Gastroesophageal sphincter (tissue), 4 donors: ENCODE data around the gene FOXD2. TPM values are rescaled to one million over a fixed set of nuclear protein-coding genes. Genes with fewer than 3 reads are reported as not detected.

ENCODE experiments used
- ATAC-seq: fragments of 150-250 bp; one replicate; pipeline ENCODE4 v1.9.1; 2016; ENCODE audit warnings: mild to moderate bottlenecking, moderate library complexity
- H3K27ac ChIP-seq, 4 donors: fragments of 200-600 bp; sonication (generic) in 3 of 4; 1 replicate in 3 of 4; 2 replicates in 1 of 4; pipeline ENCODE4 v1.5.1; 2016 to 2019
- H3K27me3 ChIP-seq: fragments of 200-600 bp; sonication (generic); one replicate; pipeline ENCODE4 v1.5.1; 2019
- H3K36me3 ChIP-seq, 2 donors: fragments of 200-600 bp; sonication (generic); one replicate each; pipeline ENCODE4 v1.5.1; 2019; ENCODE audit warnings: control low read depth in 1 of 2
- H3K4me1 ChIP-seq, 3 donors: fragments of 200-600 bp; sonication (generic); 1 replicate in 2 of 3; 2 replicates in 1 of 3; pipeline ENCODE4 v1.5.1; 2016 to 2019; ENCODE audit warnings: control low read depth in 2 of 3
- H3K4me3 ChIP-seq, 2 donors: fragments of 200-600 bp; sonication (generic); one replicate each; pipeline ENCODE4 v1.5.1; 2019; ENCODE audit warnings: mild to moderate bottlenecking in 1 of 2, moderate library complexity in 1 of 2
- H3K9me3 ChIP-seq, 3 donors: fragments of 200-600 bp; sonication (generic); one replicate each; pipeline ENCODE4 v1.5.1; 2017 to 2019; ENCODE audit warnings: control low read depth in 2 of 3
- EP300 ChIP-seq: sonication (generic); formaldehyde crosslinking; IDR thresholded peaks from one replicate; pipeline ENCODE4 v1.6.1; 2017; ENCODE audit warnings: antibody characterized with exemption, mild to moderate bottlenecking
- POLR2A ChIP-seq, 2 donors: fragments of 450-650 bp; IDR thresholded peaks; one replicate each; pipeline ENCODE4 v1.6.1; 2017; ENCODE audit warnings: antibody characterized with exemption in 2 of 2, mild to moderate bottlenecking in 2 of 2, moderate library complexity in 1 of 2
- POLR2AphosphoS5 ChIP-seq: sonication (generic); formaldehyde crosslinking; IDR thresholded peaks from one replicate; pipeline ENCODE4 v1.6.1; 2017; ENCODE audit warnings: antibody characterized with exemption
- WGBS, 2 donors: methylation state at CpG; one replicate each; pipeline ENCODE4 v1.1.5; 2018; ENCODE audit warnings: low coverage in 1 of 2; 5-methylcytosine and 5-hydroxymethylcytosine counted together
- total RNA-seq, 4 donors: library from RNA; depleted of rRNA; stranded (reverse); fragments of >200 nt; gene quantifications; one replicate each; pipeline ENCODE4 v1.1.0, GENCODE V29; 2016
- TF ChIP-seq, protein P1 (sequence below), 4 experiments: fragments of 200-600 bp in 2 of 4; fragments of 450-650 bp in 2 of 4; sonication (generic) in 1 of 4; IDR thresholded peaks; one replicate each; pipeline ENCODE4 v1.5.1; 2017 to 2019; ENCODE audit warnings: antibody characterized with exemption in 4 of 4, mild to moderate bottlenecking in 2 of 4, moderate library complexity in 2 of 4

Gene FOXD2
- total RNA-seq, 4 donors from 2014 or later, result 0.04 to 0.81 (median 0.57) TPM

- 71 to 90% methylated on average over 4 to 7 of the region's 7 CpGs for WGBS, 2 donors
- Histone ChIP-seq H3K4me3 (no peak overlapping the region), H3K27me3 (peaks cover 44% of the 10 kb centered on the region), H3K9me3 (no peaks in the 10 kb centered on the region), H3K27ac (no peak overlapping the region), H3K36me3 (no peaks in the 10 kb centered on the region), H3K4me1 (no peaks in the 10 kb centered on the region)
- no peak for ATAC-seq
- TF ChIP-seq POLR2A (IDR thresholded peaks at IDR 0.05) (no peak), EP300 (no peak), POLR2AphosphoS5 (no peak)
- TF ChIP-seq, protein P1, sequence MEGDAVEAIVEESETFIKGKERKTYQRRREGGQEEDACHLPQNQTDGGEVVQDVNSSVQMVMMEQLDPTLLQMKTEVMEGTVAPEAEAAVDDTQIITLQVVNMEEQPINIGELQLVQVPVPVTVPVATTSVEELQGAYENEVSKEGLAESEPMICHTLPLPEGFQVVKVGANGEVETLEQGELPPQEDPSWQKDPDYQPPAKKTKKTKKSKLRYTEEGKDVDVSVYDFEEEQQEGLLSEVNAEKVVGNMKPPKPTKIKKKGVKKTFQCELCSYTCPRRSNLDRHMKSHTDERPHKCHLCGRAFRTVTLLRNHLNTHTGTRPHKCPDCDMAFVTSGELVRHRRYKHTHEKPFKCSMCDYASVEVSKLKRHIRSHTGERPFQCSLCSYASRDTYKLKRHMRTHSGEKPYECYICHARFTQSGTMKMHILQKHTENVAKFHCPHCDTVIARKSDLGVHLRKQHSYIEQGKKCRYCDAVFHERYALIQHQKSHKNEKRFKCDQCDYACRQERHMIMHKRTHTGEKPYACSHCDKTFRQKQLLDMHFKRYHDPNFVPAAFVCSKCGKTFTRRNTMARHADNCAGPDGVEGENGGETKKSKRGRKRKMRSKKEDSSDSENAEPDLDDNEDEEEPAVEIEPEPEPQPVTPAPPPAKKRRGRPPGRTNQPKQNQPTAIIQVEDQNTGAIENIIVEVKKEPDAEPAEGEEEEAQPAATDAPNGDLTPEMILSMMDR (IDR thresholded peaks at IDR 0.05), result no peak
These were observed 32.1 kb downstream of the FOXD2 start for GRCh38 chr1:47469910-47470309.

GRCh38 chr1:47471163-47471562 is 33.3 kb downstream of the FOXD2 start:
- Histone ChIP-seq H3K4me3 (no peak overlapping the region), H3K4me1 (no peaks in the 10 kb centered on the region), H3K36me3 (no peaks in the 10 kb centered on the region), H3K9me3 (no peaks in the 10 kb centered on the region), H3K27me3 (peaks cover 39% of the 10 kb centered on the region), H3K27ac (no peak overlapping the region)
- TF ChIP-seq, protein P1 (IDR thresholded peaks at IDR 0.05), result no peak
- no peak for TF ChIP-seq EP300
- TF ChIP-seq POLR2AphosphoS5, result no peak
- TF ChIP-seq POLR2A (IDR thresholded peaks at IDR 0.05), result no peak
- WGBS, 2 donors, result 68 to 75% methylated on average over 2 to 3 of the region's 5 CpGs
- peak; percentile 83 for ATAC-seq

DNA sequence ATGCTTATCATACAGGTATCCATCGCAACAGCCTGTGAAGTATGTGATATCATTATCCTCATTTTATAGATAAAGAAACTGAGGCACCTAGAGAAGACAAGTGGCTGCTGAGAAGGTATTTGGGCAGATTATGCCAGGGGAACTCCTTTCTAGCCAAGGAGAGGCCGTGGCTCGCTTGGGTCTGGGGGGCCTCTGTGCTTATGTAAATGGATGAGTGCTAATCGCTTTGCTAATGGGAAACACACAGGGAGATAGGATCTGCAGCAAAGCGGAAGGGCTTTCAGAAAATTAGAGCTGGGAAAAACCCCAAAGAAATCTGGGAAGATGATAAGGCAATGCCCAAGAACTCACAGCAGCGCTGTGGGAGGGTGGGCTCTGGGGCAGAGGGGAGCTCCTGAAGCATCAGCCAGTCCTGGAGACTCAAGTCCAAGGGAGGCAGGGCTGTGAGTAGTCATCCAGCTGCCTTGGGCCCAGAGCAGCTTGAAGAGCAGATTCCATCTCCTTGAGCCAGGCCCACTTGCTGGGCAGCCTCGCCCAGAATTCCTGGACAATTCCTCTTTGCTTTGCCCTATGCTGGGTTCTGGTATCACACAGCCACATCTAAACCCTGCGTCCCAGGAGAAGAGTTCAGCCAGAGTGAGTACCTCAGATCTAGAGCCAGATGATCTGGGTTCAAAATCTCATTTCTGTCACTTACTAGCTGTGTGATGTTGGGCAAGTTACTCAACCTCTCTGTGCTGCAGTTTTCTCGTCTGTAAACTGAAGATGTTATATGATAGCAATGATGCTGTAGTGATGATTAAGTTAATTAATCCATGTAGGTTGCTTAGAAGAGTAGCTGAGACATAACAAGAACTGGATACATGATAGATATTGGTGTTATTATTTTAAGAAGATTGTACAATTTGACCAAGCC is 36.7 kb downstream of the FOXD2 start:
- H3K27ac ChIP-seq, result no peak overlapping the region
- H3K27me3 ChIP-seq, result peaks cover 26% of the 10 kb centered on the region
- H3K36me3 ChIP-seq, result no peaks in the 10 kb centered on the region
- ATAC-seq, result no peak
- no peak for TF ChIP-seq EP300
- no peak for TF ChIP-seq POLR2A (IDR thresholded peaks at IDR 0.05)
- H3K4me3 ChIP-seq, result no peak overlapping the region
- WGBS, 2 donors, result 53 to 87% methylated on average over 5 of the region's 9 CpGs
- no peaks in the 10 kb centered on the region for H3K9me3 ChIP-seq
- peaks cover 0 to 15% (median 0%) of the 10 kb centered on the region in 3 donors for H3K4me1 ChIP-seq

GRCh38 chr1:47477595-47478080 is 39.8 kb downstream of the FOXD2 start:
- H3K27me3 ChIP-seq, result no peaks in the 10 kb centered on the region
- WGBS, 2 donors, result 98 to 100% methylated on average over 2 to 3 of the region's 3 CpGs
- no peak for ATAC-seq
- no peaks in the 10 kb centered on the region for H3K36me3 ChIP-seq
- peaks cover 0 to 23% (median 0%) of the 10 kb centered on the region in 3 donors for H3K4me1 ChIP-seq
- TF ChIP-seq POLR2AphosphoS5, result no peak
- H3K27ac ChIP-seq, result no peak overlapping the region
- H3K4me3 ChIP-seq, result no peak overlapping the region
- H3K9me3 ChIP-seq, result no peaks in the 10 kb centered on the region

GRCh38 chr1:47478090-47478489 is 40.2 kb downstream of the FOXD2 start:
- Histone ChIP-seq H3K9me3 (no peaks in the 10 kb centered on the region), H3K27ac (no peak overlapping the region), H3K4me3 (no peak overlapping the region), H3K36me3 (no peaks in the 10 kb centered on the region), H3K4me1 (peaks cover 0 to 23% (median 0%) of the 10 kb centered on the region in 3 donors), H3K27me3 (no peaks in the 10 kb centered on the region)
- peak; percentile 76 for ATAC-seq
- TF ChIP-seq, protein P1 (IDR thresholded peaks at IDR 0.05), result no peak
- no peak for TF ChIP-seq EP300
- no peak for TF ChIP-seq POLR2AphosphoS5
- no peak for TF ChIP-seq POLR2A (IDR thresholded peaks at IDR 0.05)
- 10 to 12% methylated on average over 6 to 9 of the region's 9 CpGs for WGBS, 2 donors

DNA sequence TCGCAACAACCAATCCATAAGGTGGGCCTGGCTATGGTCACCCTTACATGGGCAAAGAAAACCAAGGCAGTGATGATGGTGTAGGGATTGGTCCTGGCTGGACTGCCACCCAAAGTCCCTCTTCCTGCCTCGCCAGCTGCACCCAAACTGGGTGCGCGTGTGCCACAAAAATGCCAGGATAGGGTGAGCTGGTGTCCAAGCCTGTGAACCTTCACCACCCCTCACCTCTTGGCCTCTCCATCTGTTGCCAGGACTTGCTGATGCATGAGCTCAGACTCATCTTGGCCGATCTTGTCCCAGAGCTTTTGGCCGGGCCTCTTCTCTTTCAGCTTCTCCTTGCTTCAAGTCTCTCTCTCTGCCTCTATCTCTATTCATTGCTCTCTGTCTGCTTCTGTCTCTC is 41.8 kb downstream of the FOXD2 start:
- Histone ChIP-seq H3K36me3 (no peaks in the 10 kb centered on the region), H3K27ac (no peak overlapping the region), H3K27me3 (no peaks in the 10 kb centered on the region), H3K4me1 (peaks cover 0 to 23% (median 0%) of the 10 kb centered on the region in 3 donors), H3K9me3 (no peaks in the 10 kb centered on the region), H3K4me3 (no peak overlapping the region)
- 80 to 94% methylated on average over 5 to 6 of the region's 6 CpGs for whole genome bisulfite sequencing, 2 donors
- ATAC-seq, result no peak
- TF ChIP-seq POLR2AphosphoS5, result no peak
- TF ChIP-seq EP300, result no peak
- TF ChIP-seq, protein P1 (IDR thresholded peaks at IDR 0.05), result no peak
- no peak for TF ChIP-seq POLR2A (IDR thresholded peaks at IDR 0.05)
